GM10248 (cell line): ENCODE data around the gene FREM3.
"Not testable (repeated sequence)": the region's sequence is repeated elsewhere in the genome, so short reads cannot be mapped to it uniquely, and the experiment has no call there.

Experiments
- CTCF ChIA-PET: fragments of 300-600 bp; sonication (Branson Sonifier 250); formaldehyde crosslinking; extraction: SDS; loops from one replicate; lab custom pipeline; 2021; ENCODE audit warnings: antibody characterized with exemption; lab: Yijun Ruan, JAX
- POLR2A ChIA-PET: fragments of 350-650 bp; sonication (Branson Sonifier 250); formaldehyde crosslinking; extraction: SDS; loops from one replicate; lab custom pipeline; 2020; ENCODE audit warnings: antibody characterized with exemption; lab: Yijun Ruan, JAX
- DNase-seq: peaks from one replicate; pipeline ENCODE4 v3.0.0; 2012; ENCODE audit errors: extremely low spot score
- TF ChIP-seq, protein P1 (sequence below): IDR thresholded peaks from 2 replicates; pipeline ENCODE4 v1.5.1; 2012; ENCODE audit warnings: mild to moderate bottlenecking, low read depth; ENCODE audit errors: extremely low read depth, missing control alignments, control extremely low read depth

The FREM3 gene

GRCh38 chr4:143726714-143727113, 26.2 kb upstream of the FREM3 start:
- CTCF ChIA-PET: interaction anchor here (1.2 kb wide), 1 partner anchor 13 kb away, joined by 3 read pairs; no protein-coding TSS in a partner anchor
- DNase-seq: no peak
- POLR2A ChIA-PET: no interaction called here
- TF ChIP-seq, protein P1, sequence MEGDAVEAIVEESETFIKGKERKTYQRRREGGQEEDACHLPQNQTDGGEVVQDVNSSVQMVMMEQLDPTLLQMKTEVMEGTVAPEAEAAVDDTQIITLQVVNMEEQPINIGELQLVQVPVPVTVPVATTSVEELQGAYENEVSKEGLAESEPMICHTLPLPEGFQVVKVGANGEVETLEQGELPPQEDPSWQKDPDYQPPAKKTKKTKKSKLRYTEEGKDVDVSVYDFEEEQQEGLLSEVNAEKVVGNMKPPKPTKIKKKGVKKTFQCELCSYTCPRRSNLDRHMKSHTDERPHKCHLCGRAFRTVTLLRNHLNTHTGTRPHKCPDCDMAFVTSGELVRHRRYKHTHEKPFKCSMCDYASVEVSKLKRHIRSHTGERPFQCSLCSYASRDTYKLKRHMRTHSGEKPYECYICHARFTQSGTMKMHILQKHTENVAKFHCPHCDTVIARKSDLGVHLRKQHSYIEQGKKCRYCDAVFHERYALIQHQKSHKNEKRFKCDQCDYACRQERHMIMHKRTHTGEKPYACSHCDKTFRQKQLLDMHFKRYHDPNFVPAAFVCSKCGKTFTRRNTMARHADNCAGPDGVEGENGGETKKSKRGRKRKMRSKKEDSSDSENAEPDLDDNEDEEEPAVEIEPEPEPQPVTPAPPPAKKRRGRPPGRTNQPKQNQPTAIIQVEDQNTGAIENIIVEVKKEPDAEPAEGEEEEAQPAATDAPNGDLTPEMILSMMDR: no peak

DNA sequence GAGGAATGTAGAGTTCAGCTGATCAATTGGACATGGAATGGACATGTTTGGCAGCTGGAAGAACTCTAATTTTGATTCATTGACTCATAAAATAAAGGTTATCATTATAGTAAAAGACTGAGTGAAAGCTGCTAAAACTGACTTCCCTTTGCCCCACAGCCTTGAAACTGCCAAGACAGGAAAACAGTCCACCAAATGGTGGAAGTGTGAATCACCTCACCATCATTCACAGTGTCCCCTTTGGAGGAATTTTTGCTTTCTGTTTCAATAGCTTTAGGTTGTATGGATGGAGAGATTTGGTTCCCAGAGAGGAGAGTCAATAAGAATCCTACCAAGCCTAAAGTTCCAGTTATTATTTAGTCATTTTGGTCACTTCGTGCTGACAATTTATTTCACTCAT, 20.8 kb upstream of the FREM3 start:
- no peak for DNase-seq
- ChIA-PET CTCF (no interaction called here), POLR2A (no interaction called here)
- TF ChIP-seq, protein P1: no peak

DNA sequence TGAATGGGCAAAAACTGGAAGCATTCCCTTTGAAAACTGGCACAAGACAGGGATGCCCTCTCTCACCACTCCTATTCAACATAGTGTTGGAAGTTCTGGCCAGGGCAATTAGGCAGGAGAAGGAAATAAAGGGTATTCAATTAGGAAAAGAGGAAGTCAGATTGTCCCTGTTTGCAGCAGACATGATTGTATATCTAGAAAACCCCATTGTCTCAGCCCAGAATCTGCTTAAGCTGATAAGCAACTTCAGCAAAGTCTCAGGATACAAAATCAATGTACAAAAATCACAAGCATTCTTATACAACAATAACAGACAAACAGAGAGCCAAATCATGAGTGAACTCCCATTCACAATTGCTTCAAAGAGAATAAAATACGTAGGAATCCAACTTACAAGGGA, 18.3 kb upstream of the FREM3 start:
- DNase-seq, CTCF ChIA-PET, POLR2A ChIA-PET: not testable (repeated sequence)

DNA sequence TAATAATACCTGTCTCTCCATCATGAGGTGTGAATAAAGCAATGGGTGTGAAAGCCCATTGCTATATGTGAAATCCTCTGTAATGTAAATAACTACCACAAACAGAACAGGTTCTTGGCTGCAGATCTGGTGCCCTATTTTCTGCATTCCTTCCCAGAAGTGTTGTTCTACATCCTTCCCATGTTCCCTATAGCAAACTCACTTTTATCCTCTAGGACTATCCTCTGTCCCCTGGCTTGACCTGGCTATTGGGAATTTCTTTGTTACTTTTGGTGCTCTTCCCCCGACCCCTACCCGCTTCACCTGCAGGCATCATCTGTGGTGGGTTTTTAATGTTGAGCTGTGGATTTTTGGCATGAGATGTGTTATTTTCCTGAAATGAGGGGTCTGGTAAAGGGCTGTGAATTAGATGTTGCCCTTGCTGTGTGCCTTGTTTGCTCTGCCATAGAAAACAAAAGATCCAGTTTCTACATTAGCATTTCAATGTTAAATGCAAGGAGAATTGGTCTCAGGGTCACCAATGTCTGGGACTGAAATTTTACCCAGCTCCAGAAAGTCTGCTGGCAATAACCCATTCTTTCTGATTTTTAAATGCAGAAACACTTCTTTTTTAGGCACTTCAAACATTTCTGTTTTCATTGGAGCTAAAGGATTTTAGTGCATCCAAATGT, 13.6 kb upstream of the FREM3 start:
- TF ChIP-seq, protein P1: no peak
- CTCF ChIA-PET: interaction anchor here (1.1 to 1.7 kb wide), 3 partner anchors 11 to 36 kb away, joined by 3 to 4 read pairs (median 3); no protein-coding TSS in a partner anchor

DNA sequence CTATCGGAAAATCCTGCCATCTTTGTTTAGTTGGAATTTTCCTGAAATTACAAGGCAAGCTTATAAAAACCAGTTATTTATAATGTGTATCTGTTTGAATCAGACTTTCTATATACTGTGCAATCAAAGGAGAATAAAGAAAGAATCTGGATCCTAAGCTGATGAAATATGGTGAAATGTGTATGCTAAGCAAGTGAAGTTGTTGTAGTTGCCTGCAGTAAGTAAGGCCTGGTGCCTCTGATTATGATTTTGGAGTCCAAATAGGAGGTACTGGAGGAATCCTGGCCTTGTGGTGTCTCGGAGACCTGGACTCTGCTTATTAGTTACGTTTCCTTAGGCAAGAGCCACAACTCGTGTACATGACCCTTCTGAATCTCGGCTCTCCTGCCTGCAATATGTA, 13.1 kb upstream of the FREM3 start:
- POLR2A ChIA-PET: no interaction called here
- CTCF ChIA-PET: interaction anchor here (1.1 to 1.7 kb wide), 3 partner anchors 10 to 37 kb away, joined by 3 to 4 read pairs (median 3); no protein-coding TSS in a partner anchor
- TF ChIP-seq, protein P1: no peak
- no peak for DNase-seq

More for the DNA sequence above, 13.6 kb upstream of the FREM3 start:
- POLR2A ChIA-PET: no interaction called here
- no peak for DNase-seq

DNA sequence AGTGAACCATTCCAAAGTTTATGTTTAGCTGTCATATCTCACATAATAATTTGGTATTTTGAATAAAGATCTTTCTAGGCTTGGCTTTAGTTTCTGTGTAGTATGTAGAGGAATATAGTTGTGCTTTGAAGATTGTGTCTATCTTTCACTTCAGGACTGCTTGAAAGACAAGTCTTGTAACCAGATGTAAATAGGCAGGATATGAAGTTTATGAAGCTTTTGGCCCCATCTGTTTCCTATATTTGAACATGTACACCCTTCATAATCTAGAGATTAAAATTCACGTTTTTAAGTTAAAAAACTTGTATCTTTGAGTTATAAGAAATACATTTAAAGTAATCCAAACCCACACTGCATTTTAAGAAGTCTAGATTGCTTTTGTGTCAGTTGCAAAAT, 11.7 kb upstream of the FREM3 start:
- ChIA-PET POLR2A (no interaction called here), CTCF (interaction anchor here (1.5 kb wide), 1 partner anchor 12 kb away, joined by 3 read pairs; no protein-coding TSS in a partner anchor)
- TF ChIP-seq, protein P1: no peak
- no peak for DNase-seq

GRCh38 chr4:143711543-143712154, 11.2 kb upstream of the FREM3 start:
- no peak for DNase-seq
- TF ChIP-seq, protein P1: no peak
- ChIA-PET CTCF (interaction anchor here (1.5 kb wide), 1 partner anchor 12 kb away, joined by 3 read pairs; no protein-coding TSS in a partner anchor), POLR2A (no interaction called here)
